ENCODE measurements around the gene RNFT2. TPM values are rescaled to one million over a fixed set of nuclear protein-coding genes. Genes with fewer than 3 reads are reported as not detected.

The RNFT2 gene
- total RNA-seq, 1 experiment from 2014 or later, result 34.9 TPM

- no peak for ATAC-seq
- intact Hi-C loops (cut with micrococcal nuclease), result no loop called here
- peak overlapping the region; percentile 98 for H3K4me2 ChIP-seq (ENCODE audit: low read length)
- RAD21 ChIA-PET (ENCODE audit: low non-redundant PET in 1 of 2, low total read pairs in 2 of 2, uncharacterized antibody in 2 of 2, unreplicated experiment in 2 of 2), result no interaction called here
- no peak overlapping the region for H3K27ac ChIP-seq (ENCODE audit: low read depth, low read length)
- peak overlapping the region; percentile 63; the same call in 1 of the 2 replicates for H3K9ac ChIP-seq (ENCODE audit: low read length)
- peaks cover 5 to 6% of the 10 kb centered on the region in 2 experiments; a peak in 2 of 4 replicates for H3K36me3 ChIP-seq (ENCODE audit: control insufficient read depth in 1 of 2, insufficient read depth in 2 of 2, low read length in 2 of 2)
- TF ChIP-seq ELF1 (IDR thresholded peaks at IDR 0.05; ENCODE audit: borderline replicate concordance, low read depth) (no peak), SRF (IDR thresholded peaks at IDR 0.05; ENCODE audit: low read depth) (no peak), SIN3A (IDR thresholded peaks at IDR 0.05; ENCODE audit: low read depth) (no peak), TCF7L2 (IDR thresholded peaks at IDR 0.05; ENCODE audit: borderline replicate concordance, extremely low read depth, insufficient read depth, insufficient read length) (no peak), EGR1 (IDR thresholded peaks at IDR 0.05; ENCODE audit: low read depth) (no peak), RAD21 (IDR thresholded peaks at IDR 0.05; ENCODE audit: low read depth) (no peak), CEBPB (IDR thresholded peaks at IDR 0.05; ENCODE audit: low read depth) (no peak), REST (IDR thresholded peaks at IDR 0.05; ENCODE audit: low read depth) (no peak), FOSL1 (IDR thresholded peaks at IDR 0.05; ENCODE audit: low read depth) (no peak), SP1 (IDR thresholded peaks at IDR 0.05; ENCODE audit: low read depth) (no peak), ZNF274 (IDR thresholded peaks at IDR 0.05; ENCODE audit: low read depth, low read length) (no peak), EZH2phosphoT487 (IDR thresholded peaks at IDR 0.05; ENCODE audit: borderline replicate concordance) (no peak), ZFX (IDR thresholded peaks at IDR 0.05) (no peak), POLR2A (IDR thresholded peaks at IDR 0.05; ENCODE audit: borderline replicate concordance, extremely low read depth, insufficient read depth, insufficient read length) (no peak), JUND (IDR thresholded peaks at IDR 0.05) (no peak)
- TF ChIP-seq, protein P1, sequence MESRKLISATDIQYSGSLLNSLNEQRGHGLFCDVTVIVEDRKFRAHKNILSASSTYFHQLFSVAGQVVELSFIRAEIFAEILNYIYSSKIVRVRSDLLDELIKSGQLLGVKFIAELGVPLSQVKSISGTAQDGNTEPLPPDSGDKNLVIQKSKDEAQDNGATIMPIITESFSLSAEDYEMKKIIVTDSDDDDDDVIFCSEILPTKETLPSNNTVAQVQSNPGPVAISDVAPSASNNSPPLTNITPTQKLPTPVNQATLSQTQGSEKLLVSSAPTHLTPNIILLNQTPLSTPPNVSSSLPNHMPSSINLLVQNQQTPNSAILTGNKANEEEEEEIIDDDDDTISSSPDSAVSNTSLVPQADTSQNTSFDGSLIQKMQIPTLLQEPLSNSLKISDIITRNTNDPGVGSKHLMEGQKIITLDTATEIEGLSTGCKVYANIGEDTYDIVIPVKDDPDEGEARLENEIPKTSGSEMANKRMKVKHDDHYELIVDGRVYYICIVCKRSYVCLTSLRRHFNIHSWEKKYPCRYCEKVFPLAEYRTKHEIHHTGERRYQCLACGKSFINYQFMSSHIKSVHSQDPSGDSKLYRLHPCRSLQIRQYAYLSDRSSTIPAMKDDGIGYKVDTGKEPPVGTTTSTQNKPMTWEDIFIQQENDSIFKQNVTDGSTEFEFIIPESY (IDR thresholded peaks at IDR 0.05; ENCODE audit: extremely low read depth, insufficient replicate concordance, low read length), result no peak
- H2AFZ ChIP-seq (ENCODE audit: low read depth, low read length, poor library complexity, severe bottlenecking), result no peak overlapping the region
- DNase-seq (ENCODE audit: low read depth, low spot score), result no peak
- CTCF ChIA-PET, result no interaction called here
- H3K9me3 ChIP-seq (ENCODE audit: control insufficient read depth in 1 of 2, insufficient read depth in 1 of 2, low read depth in 1 of 2, low read length in 2 of 2), result no peaks in the 10 kb centered on the region
- H3K9me2 ChIP-seq (ENCODE audit: insufficient read depth), result no peaks in the 10 kb centered on the region
- peak overlapping the region; percentile 89 to 90 for H3K4me3 ChIP-seq (replicated peaks in 1 of 2; ENCODE audit: low read depth in 1 of 2, low read length in 2 of 2)
- no peaks in the 10 kb centered on the region for H3K27me3 ChIP-seq (ENCODE audit: insufficient read depth, low read length)
- POLR2A ChIA-PET, result no interaction called here
- H3K4me1 ChIP-seq (ENCODE audit: control insufficient read depth in 1 of 2, insufficient read depth in 2 of 2, low read length in 2 of 2), result peaks cover 11 to 21% of the 10 kb centered on the region in 2 experiments
- no TSS peak for BruUV-seq (replicated peaks)
- peaks cover 32% of the 10 kb centered on the region for H3K79me2 ChIP-seq (ENCODE audit: insufficient read depth, low read length)
- no peaks in the 10 kb centered on the region for H4K20me1 ChIP-seq (ENCODE audit: insufficient read depth)
Observed at GRCh38 chr12:116735951-116736599, 2.0 kb upstream of the RNFT2 start.

Data from HCT116 (cell line).